KMS-11 (cell line): ENCODE measurements around the gene FHIT.
"Not testable (repeated sequence)": the region's sequence is repeated elsewhere in the genome, so short reads cannot be mapped to it uniquely, and the experiment has no call there.

ENCODE experiments used
- H2AFZ ChIP-seq: fragments of 200-600 bp; sonication (generic); 2 replicates; pipeline ENCODE4 v1.6.1; 2016; ENCODE audit warnings: antibody characterized with exemption, mixed run types, low read depth
- H3K27ac ChIP-seq: fragments of 200-600 bp; sonication (generic); 2 replicates; pipeline ENCODE4 v1.6.1; 2016; ENCODE audit warnings: mild to moderate bottlenecking, mixed run types
- H3K27me3 ChIP-seq: fragments of 200-600 bp; sonication (generic); 2 replicates; pipeline ENCODE4 v1.6.1; 2017; ENCODE audit warnings: mild to moderate bottlenecking, low read depth, mixed run types, moderate library complexity; ENCODE audit not compliant: insufficient read depth
- H3K36me3 ChIP-seq: fragments of 200-600 bp; sonication (generic); 2 replicates; pipeline ENCODE4 v1.6.1; 2017; ENCODE audit warnings: mild to moderate bottlenecking, mixed run types; ENCODE audit not compliant: insufficient read depth
- H3K4me1 ChIP-seq: fragments of 200-600 bp; sonication (generic); 2 replicates; pipeline ENCODE4 v1.6.1; 2016; ENCODE audit warnings: mild to moderate bottlenecking, low read depth, mixed run types; ENCODE audit not compliant: poor library complexity, severe bottlenecking
- H3K4me2 ChIP-seq: fragments of 200-600 bp; sonication (generic); 2 replicates; pipeline ENCODE4 v1.7.0; 2016; ENCODE audit warnings: mild to moderate bottlenecking, mixed run types
- H3K4me3 ChIP-seq: fragments of 200-600 bp; sonication (generic); IDR thresholded peaks from 2 replicates; pipeline ENCODE4 v1.6.1; 2017; ENCODE audit warnings: low read depth, low read length, mixed read lengths; ENCODE audit not compliant: insufficient read depth
- H3K79me2 ChIP-seq: fragments of 200-600 bp; sonication (generic); 2 replicates; pipeline ENCODE4 v1.6.1; 2016; ENCODE audit warnings: low read depth, mixed run types; ENCODE audit not compliant: insufficient read depth
- H3K9ac ChIP-seq: fragments of 200-600 bp; sonication (generic); 2 replicates; pipeline ENCODE4 v1.6.1; 2016; ENCODE audit warnings: mild to moderate bottlenecking, mixed run types
- H4K20me1 ChIP-seq: fragments of 200-600 bp; sonication (generic); 2 replicates; pipeline ENCODE4 v1.6.1; 2016; ENCODE audit warnings: mild to moderate bottlenecking, mixed run types; ENCODE audit not compliant: insufficient read depth
- CTCF ChIP-seq: fragments of 200-600 bp; sonication (generic); conservative IDR thresholded peaks from 2 replicates; pipeline ENCODE4 v1.6.1; 2017; ENCODE audit warnings: low read depth, mild to moderate bottlenecking, antibody characterized with exemption, low read length, moderate library complexity, mixed read lengths

FHIT gene

GRCh38 chr3:61051666-61052065 is 199.6 kb downstream of the FHIT start:
- Histone ChIP-seq H3K4me3 (no peak overlapping the region), H3K27ac (no peak overlapping the region), H3K4me2 (no peak overlapping the region), H3K79me2 (no peaks in the 10 kb centered on the region), H2AFZ (no peak overlapping the region), H4K20me1 (no peaks in the 10 kb centered on the region), H3K4me1 (no peaks in the 10 kb centered on the region), H3K9ac (no peak overlapping the region), H3K36me3 (no peaks in the 10 kb centered on the region), H3K27me3 (no peaks in the 10 kb centered on the region)
- TF ChIP-seq CTCF: no peak

- H3K4me2 ChIP-seq, H2AFZ ChIP-seq, H3K27me3 ChIP-seq, H3K9ac ChIP-seq, H3K79me2 ChIP-seq, H3K27ac ChIP-seq, H4K20me1 ChIP-seq, H3K36me3 ChIP-seq, H3K4me3 ChIP-seq, H3K4me1 ChIP-seq: not testable (repeated sequence)
These were observed 206.1 kb downstream of the FHIT start for GRCh38 chr3:61045169-61045568.

GRCh38 chr3:61043156-61043555 is 208.1 kb downstream of the FHIT start:
- Histone ChIP-seq H4K20me1 (no peaks in the 10 kb centered on the region), H3K36me3 (no peaks in the 10 kb centered on the region), H2AFZ (no peak overlapping the region), H3K27me3 (no peaks in the 10 kb centered on the region), H3K9ac (no peak overlapping the region), H3K4me2 (no peak overlapping the region), H3K27ac (no peak overlapping the region), H3K4me1 (no peaks in the 10 kb centered on the region), H3K4me3 (no peak overlapping the region), H3K79me2 (no peaks in the 10 kb centered on the region)
- TF ChIP-seq CTCF: no peak

GRCh38 chr3:61040618-61041017 is 210.6 kb downstream of the FHIT start:
- no peak for TF ChIP-seq CTCF
- no peaks in the 10 kb centered on the region for H4K20me1 ChIP-seq
- H3K9ac ChIP-seq: no peak overlapping the region
- H3K27ac ChIP-seq: no peak overlapping the region
- H3K36me3 ChIP-seq: no peaks in the 10 kb centered on the region
- H2AFZ ChIP-seq: no peak overlapping the region
- H3K4me3 ChIP-seq: no peak overlapping the region
- H3K4me1 ChIP-seq: no peaks in the 10 kb centered on the region
- no peaks in the 10 kb centered on the region for H3K27me3 ChIP-seq
- H3K4me2 ChIP-seq: no peak overlapping the region
- no peaks in the 10 kb centered on the region for H3K79me2 ChIP-seq

- H3K9ac ChIP-seq: no peak overlapping the region
- no peaks in the 10 kb centered on the region for H3K27me3 ChIP-seq
- H3K27ac ChIP-seq: no peak overlapping the region
- no peaks in the 10 kb centered on the region for H3K36me3 ChIP-seq
- H3K79me2 ChIP-seq: no peaks in the 10 kb centered on the region
- TF ChIP-seq CTCF: no peak
- no peaks in the 10 kb centered on the region for H4K20me1 ChIP-seq
- no peak overlapping the region for H2AFZ ChIP-seq
- H3K4me2 ChIP-seq: no peak overlapping the region
- no peaks in the 10 kb centered on the region for H3K4me1 ChIP-seq
- no peak overlapping the region for H3K4me3 ChIP-seq
These were observed 215.7 kb downstream of the FHIT start for GRCh38 chr3:61035573-61035972.
